ENCODE results near the gene FRMD4A. TPM values are rescaled to one million over a fixed set of nuclear protein-coding genes. Genes with fewer than 3 reads are reported as not detected.

The FRMD4A gene
- total RNA-seq, 3 donors from 2014 or later: 0.46 to 1.4 (median 0.76) TPM

DNA sequence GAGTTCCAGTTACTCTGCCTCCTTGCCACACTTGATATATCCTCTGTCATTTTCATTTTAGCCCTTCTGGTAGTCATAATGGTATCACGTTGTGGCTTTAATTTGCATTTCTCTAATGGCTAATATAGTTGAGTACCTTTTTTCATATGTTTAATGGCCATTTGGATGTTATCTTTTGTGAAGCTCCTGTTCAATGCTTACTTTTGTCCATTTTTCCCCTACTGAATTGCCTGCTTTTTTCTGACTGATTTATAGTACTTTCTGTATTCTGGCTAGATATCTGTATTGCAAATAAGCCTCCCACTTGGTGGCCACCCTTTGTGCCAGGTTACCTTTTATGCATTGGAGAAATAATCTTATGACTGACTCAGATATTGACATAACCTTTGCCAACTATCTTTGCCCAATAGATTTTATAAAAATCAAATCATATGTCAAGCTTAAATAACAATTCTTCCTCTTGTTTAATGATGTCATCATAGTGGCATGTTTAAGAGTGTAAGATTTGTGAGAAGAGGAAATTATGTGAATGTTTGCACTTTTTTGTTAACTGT, 693.3 kb downstream of the FRMD4A start:
- H3K36me3 Mint-ChIP-seq (ENCODE audit: insufficient read depth): peaks cover 74% of the 10 kb centered on the region
- H3K4me3 Mint-ChIP-seq: no peak overlapping the region
- peaks cover 23% of the 10 kb centered on the region for H3K9me3 Mint-ChIP-seq
- H3K4me1 Mint-ChIP-seq (ENCODE audit: low read depth): no peaks in the 10 kb centered on the region
- DNase-seq (no peak), ATAC-seq (no peak)
- H3K27me3 Mint-ChIP-seq (ENCODE audit: low read depth): no peaks in the 10 kb centered on the region

DNA sequence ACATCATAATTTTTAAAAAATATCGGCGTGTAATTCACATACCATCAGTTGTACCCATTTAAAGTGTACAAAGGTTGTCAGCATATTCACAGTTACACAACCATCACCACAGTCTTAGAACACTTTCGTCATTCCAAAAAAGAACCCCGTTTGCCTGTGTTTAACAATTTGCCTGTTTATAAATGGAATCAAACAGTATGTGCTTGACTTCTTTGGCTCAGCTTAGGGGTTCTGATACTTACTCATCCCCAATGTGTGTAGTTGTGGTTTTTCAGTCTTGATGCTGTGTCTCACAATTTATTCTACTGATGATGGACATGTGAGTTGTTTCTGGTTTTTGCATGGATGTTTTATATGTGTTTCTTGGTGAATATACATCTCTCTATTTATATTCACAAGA, 693.9 kb downstream of the FRMD4A start:
- Mint-ChIP-seq H3K9me3 (peaks cover 17% of the 10 kb centered on the region), H3K4me1 (ENCODE audit: low read depth) (no peaks in the 10 kb centered on the region), H3K4me3 (no peak overlapping the region), H3K27me3 (ENCODE audit: low read depth) (no peaks in the 10 kb centered on the region), H3K36me3 (ENCODE audit: insufficient read depth) (peaks cover 72% of the 10 kb centered on the region)
- no peak for ATAC-seq
- no peak for DNase-seq

DNA sequence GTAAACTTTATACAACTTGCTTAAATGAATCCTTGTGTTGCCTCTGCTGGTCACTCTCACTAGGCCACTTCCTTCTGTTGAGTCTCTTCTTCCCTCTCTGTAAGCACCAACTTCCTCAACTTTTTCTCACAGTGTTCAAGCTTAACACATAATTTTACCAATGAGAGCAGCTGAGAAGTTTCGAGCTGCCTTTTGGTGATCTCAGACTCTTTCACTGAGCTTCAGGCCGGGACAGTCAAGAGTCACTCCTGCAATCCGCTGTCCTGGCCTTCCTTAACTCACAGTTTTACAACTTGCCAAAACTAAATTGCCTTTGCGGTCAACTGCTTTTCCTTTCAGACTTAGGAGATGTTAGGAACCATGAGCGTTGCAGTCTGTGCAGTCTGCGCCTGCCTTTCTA, 696.5 kb downstream of the FRMD4A start:
- Mint-ChIP-seq H3K4me3 (no peak overlapping the region), H3K4me1 (ENCODE audit: low read depth) (no peaks in the 10 kb centered on the region), H3K36me3 (ENCODE audit: insufficient read depth) (peaks cover 68% of the 10 kb centered on the region)

DNA sequence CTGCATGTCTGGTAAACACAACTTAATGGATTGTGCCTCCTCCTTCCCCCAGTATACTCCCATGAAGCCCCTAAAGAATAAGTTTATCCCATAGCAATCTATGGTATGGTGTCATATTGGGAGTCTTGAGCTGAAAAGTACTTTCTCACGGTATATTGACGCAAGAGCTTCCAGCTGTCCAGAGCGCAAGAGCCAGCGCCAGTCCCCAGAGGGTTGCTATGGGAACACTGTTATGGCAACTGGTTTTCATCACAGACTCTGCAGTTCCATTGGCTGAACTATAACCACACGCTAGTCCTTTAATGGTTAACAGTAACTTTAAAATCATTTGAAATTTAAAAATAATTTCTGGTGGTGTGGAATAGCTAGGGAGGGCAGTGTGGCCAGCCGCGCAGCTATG, 697.0 kb downstream of the FRMD4A start:
- DNase-seq (no peak), ATAC-seq (no peak)
- Mint-ChIP-seq H3K36me3 (ENCODE audit: insufficient read depth) (peaks cover 66% of the 10 kb centered on the region), H3K27me3 (ENCODE audit: low read depth) (no peaks in the 10 kb centered on the region), H3K4me1 (ENCODE audit: low read depth) (no peaks in the 10 kb centered on the region), H3K4me3 (no peak overlapping the region), H3K9me3 (no peaks in the 10 kb centered on the region)

More for the DNA sequence above, 696.5 kb downstream of the FRMD4A start:
- Mint-ChIP-seq H3K27me3 (ENCODE audit: low read depth) (no peaks in the 10 kb centered on the region), H3K9me3 (no peaks in the 10 kb centered on the region)
- DNase-seq (no peak), ATAC-seq (no peak)

DNA sequence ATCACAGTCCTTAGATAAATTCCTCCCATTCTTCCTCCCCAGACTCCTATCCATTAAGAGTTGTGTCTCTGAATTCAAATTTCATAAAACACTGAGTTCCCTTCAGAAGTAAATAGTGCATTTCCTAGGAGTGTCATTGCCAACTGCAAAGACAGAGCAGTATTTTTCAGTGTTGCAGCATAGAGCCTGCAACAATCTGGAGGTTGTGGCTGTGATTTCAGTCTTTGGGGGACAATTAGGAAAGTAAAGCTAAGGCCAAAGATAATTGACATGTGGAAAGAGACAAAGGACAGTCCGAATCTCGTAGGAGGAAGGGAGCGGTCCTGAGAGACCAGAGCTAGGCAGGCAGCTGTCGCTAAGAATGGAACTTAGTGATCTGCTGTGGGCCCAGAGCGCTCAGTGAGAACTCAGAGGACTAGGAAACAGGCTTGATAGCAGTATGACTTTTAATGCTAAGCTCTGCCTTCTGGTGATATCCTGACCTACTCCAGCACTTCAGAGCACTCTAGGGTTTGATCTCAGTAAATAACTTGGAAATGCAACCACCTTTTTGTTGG, 697.8 kb downstream of the FRMD4A start:
- Mint-ChIP-seq H3K4me1 (ENCODE audit: low read depth) (no peaks in the 10 kb centered on the region), H3K4me3 (no peak overlapping the region), H3K36me3 (ENCODE audit: insufficient read depth) (peaks cover 63% of the 10 kb centered on the region), H3K27me3 (ENCODE audit: low read depth) (no peaks in the 10 kb centered on the region), H3K9me3 (no peaks in the 10 kb centered on the region)
- DNase-seq: no peak
- no peak for ATAC-seq

DNA sequence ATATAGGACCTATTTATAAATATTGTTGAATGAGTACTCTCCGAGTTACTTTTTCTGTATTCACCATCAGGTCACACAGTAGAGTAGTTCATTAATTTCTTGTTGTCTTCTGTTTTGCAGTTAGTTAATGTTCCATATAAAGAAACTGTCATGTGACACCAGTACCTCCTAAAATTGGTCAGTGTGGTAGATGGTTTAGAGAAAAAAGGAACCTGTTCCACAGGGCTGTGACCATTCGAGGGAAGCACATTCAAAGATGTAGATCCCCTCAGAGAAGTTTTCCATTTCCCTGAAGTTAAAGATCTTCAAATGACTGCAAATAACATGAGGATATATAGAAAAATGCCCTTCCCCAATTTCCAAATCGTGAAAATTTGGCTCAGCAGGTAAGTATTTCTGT, 698.3 kb downstream of the FRMD4A start:
- H3K4me1 Mint-ChIP-seq (ENCODE audit: low read depth): no peaks in the 10 kb centered on the region
- peaks cover 57% of the 10 kb centered on the region for H3K36me3 Mint-ChIP-seq (ENCODE audit: insufficient read depth)
- H3K27me3 Mint-ChIP-seq (ENCODE audit: low read depth): no peaks in the 10 kb centered on the region
- no peak for DNase-seq
- no peak for ATAC-seq
- H3K9me3 Mint-ChIP-seq: no peaks in the 10 kb centered on the region
- no peak overlapping the region for H3K4me3 Mint-ChIP-seq

DNA sequence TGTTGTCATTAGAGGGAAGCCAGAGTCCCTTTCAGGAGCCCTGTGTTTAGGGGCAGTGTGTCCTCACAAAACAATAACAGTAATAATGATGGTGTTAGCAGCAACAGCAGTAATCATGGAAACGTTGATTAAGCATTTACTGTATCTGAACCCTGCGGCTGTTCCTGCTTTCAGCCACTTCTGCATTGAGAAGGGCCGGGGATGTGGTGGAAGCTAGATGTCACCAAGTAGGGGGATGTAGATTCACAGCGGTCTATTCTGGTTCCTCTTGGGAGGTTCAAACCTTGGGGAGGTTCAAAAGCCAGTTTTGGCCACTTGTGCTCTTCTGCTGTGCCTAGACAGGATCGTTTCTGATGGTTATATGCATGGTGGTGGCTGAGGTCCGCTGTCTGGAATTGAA, 699.1 kb downstream of the FRMD4A start:
- H3K4me3 Mint-ChIP-seq: no peak overlapping the region
- no peaks in the 10 kb centered on the region for H3K9me3 Mint-ChIP-seq
- no peak for DNase-seq
- ATAC-seq: no peak
- H3K4me1 Mint-ChIP-seq (ENCODE audit: low read depth): no peaks in the 10 kb centered on the region
- peaks cover 52% of the 10 kb centered on the region for H3K36me3 Mint-ChIP-seq (ENCODE audit: insufficient read depth)
- H3K27me3 Mint-ChIP-seq (ENCODE audit: low read depth): no peaks in the 10 kb centered on the region

DNA sequence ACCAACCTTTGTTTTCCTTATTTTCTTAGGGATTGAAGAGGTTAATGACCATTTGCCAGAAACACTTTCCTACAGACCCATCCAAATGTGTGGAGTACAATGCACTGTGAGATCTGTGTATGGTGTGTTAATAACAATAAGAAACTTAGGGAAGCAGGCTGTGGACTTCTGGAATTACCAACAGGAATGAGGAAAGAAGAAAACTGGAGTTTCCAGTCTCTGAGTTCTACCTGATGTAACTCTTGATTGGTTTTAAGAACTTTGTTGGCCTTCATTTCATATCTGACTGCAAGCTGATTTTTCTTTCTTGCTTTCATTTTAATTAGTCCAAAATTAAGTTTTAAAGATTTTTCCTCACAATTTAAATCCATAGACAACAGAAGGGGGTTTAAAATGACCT, 700.5 kb downstream of the FRMD4A start:
- Mint-ChIP-seq H3K9me3 (no peaks in the 10 kb centered on the region), H3K4me3 (no peak overlapping the region), H3K27me3 (ENCODE audit: low read depth) (no peaks in the 10 kb centered on the region), H3K4me1 (ENCODE audit: low read depth) (no peaks in the 10 kb centered on the region), H3K36me3 (ENCODE audit: insufficient read depth) (peaks cover 47% of the 10 kb centered on the region)
- DNase-seq (no peak), ATAC-seq (no peak)

DNA sequence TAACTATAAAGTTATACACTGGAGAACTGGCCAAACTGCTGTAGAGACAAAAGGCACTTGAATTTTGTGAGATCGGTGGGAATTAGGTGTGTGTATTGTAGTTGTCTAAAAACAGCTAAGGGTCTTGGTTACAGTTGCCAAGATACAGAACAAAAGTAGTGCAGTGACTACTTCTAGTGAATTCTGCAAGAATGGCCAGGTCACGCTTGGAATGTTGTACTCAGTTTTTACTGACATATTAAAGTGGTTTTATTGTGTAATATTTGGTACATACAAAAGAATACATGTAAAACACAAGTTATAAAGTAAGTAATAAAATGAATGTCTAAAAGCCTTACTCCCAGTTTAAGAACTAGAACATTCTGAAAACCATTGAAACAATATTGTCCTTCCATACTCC, 701.6 kb downstream of the FRMD4A start:
- Mint-ChIP-seq H3K4me3 (no peak overlapping the region), H3K4me1 (ENCODE audit: low read depth) (no peaks in the 10 kb centered on the region), H3K9me3 (no peaks in the 10 kb centered on the region), H3K36me3 (ENCODE audit: insufficient read depth) (peaks cover 40% of the 10 kb centered on the region), H3K27me3 (ENCODE audit: low read depth) (no peaks in the 10 kb centered on the region)
- no peak for DNase-seq
- ATAC-seq: no peak

DNA sequence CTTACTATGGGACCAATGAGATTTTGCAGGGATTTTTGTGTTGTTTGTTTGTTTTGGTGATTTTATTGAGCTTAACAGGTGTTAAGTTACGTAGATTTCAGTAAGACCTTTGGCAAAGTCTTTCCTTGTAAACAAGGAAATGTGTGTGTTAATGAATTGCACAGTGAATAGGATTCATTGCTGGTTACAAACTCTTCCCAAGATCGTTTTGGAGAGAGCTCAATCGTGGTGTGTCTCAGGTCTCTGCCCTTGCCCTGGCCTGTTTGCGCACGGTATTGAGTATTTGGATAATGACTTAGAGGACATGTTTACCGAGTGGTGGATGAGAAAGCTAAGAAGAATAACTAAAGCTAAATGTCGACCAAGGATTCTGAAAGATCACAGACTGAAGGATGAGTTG, 702.1 kb downstream of the FRMD4A start:
- no peak overlapping the region for H3K4me3 Mint-ChIP-seq
- H3K36me3 Mint-ChIP-seq (ENCODE audit: insufficient read depth): peaks cover 38% of the 10 kb centered on the region
- no peak for ATAC-seq
- no peaks in the 10 kb centered on the region for H3K4me1 Mint-ChIP-seq (ENCODE audit: low read depth)
- no peaks in the 10 kb centered on the region for H3K27me3 Mint-ChIP-seq (ENCODE audit: low read depth)
- DNase-seq: no peak
- H3K9me3 Mint-ChIP-seq: no peaks in the 10 kb centered on the region

DNA sequence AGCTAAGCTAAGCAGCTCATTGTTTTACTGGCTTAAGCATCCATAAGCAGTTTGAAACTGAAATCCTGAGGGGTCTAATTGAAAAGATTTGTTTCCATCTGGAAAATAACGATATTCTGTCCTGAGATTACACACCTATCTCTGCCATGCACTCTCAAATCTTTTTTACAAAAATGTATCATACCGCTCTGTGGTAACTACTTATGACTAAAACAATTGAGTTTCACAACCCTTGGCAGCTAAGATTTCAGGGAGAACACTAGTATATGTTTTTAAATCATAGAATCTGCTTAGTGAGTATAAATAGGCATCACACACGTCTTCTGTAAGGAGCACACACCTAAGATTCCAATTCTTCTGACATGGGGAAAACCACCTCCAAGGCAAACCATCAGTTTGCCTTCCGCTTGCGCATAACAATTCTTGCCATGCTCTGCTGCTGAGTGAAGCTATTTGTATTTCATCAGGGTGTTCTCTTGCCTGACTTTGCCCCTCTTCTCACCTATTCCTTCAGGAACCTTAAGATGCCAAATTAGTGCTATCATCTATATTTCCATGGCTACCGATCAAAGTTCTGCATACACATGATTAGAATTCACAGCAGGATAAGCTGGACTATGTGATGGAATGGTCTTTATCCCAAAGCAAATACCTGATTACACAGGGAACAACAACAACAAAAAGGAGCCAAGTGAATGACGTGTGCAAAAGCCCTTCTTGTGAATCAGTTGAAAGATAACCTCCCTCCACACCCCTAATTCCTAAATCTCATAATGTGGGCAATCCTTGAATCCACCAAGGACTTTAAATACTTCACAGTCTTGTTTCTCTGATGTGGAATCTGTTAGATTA, 703.0 kb downstream of the FRMD4A start:
- Mint-ChIP-seq H3K9me3 (no peaks in the 10 kb centered on the region), H3K4me3 (no peak overlapping the region), H3K36me3 (ENCODE audit: insufficient read depth) (peaks cover 33% of the 10 kb centered on the region), H3K27me3 (ENCODE audit: low read depth) (no peaks in the 10 kb centered on the region), H3K4me1 (ENCODE audit: low read depth) (no peaks in the 10 kb centered on the region)
- ATAC-seq (no peak), DNase-seq (no peak)

DNA sequence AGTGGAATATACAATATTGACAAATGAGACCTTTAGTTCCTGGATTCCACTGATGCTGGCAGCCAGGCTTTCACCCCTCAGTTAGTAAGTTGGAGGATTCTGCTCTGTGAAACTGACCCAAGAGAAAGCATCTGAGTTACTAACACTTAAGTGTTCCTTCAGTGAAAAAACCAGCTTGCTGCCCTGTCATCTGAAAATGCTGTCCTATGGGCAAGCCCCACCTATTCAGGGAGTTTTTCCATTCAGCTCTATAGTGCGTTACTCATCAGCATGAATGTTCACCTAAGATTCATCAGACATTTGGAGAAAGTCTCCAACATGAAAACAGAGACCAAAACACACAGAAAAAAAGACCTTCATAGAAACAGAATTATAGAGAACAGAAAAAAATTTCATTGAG, 706.1 kb downstream of the FRMD4A start:
- no peaks in the 10 kb centered on the region for H3K9me3 Mint-ChIP-seq
- H3K4me1 Mint-ChIP-seq (ENCODE audit: low read depth): no peaks in the 10 kb centered on the region
- no peak overlapping the region for H3K4me3 Mint-ChIP-seq
- peaks cover 30% of the 10 kb centered on the region for H3K36me3 Mint-ChIP-seq (ENCODE audit: insufficient read depth)
- no peaks in the 10 kb centered on the region for H3K27me3 Mint-ChIP-seq (ENCODE audit: low read depth)
- DNase-seq (no peak), ATAC-seq (no peak)

DNA sequence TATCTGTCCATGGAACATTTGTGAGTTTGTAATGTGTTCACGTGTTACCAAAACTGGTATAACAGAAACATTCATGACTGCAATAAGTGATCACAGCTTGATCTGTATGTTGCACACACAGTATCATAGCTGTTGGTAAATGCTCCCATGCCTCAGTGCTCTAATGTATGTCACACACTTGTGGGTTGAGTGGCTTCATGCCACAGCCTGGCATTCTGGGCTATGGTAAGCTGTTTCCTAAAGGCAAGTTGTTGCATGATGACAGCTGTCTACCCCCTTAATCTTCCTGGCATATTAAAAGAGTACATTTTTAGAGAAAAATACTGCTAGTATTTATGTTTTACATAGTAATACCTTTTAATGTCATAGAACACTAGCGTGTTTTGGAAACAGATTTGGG, 708.8 kb downstream of the FRMD4A start:
- H3K27me3 Mint-ChIP-seq (ENCODE audit: low read depth): no peaks in the 10 kb centered on the region
- H3K4me1 Mint-ChIP-seq (ENCODE audit: low read depth): peaks cover 3% of the 10 kb centered on the region

DNA sequence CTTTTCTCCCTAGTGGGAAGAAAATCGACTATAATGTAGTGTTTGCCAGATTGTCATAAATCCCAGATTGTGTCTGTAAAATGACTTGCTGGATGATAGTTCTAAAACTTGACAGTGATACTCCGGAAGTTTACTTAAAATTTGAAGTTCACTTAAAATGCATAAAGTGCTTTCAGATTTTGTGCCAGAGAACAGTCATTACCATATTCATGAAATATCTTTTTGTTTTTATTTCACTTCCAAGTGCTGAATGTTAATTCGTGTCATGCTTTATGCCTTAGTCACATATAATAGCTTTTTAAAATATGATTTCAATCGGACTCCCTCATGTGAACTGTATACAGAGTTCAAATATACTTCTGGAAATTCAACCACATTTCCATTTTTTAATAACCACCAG, 713.6 kb downstream of the FRMD4A start:
- Mint-ChIP-seq H3K27me3 (ENCODE audit: low read depth) (no peaks in the 10 kb centered on the region), H3K9me3 (no peaks in the 10 kb centered on the region), H3K4me3 (no peak overlapping the region), H3K36me3 (ENCODE audit: insufficient read depth) (peaks cover 56% of the 10 kb centered on the region), H3K4me1 (ENCODE audit: low read depth) (peaks cover 3% of the 10 kb centered on the region)
- DNase-seq (no peak), ATAC-seq (no peak)

More for the DNA sequence above, 708.8 kb downstream of the FRMD4A start:
- Mint-ChIP-seq H3K4me3 (no peak overlapping the region), H3K9me3 (no peaks in the 10 kb centered on the region), H3K36me3 (ENCODE audit: insufficient read depth) (peaks cover 38% of the 10 kb centered on the region)
- no peak for DNase-seq
- ATAC-seq: no peak
